CD14-positive monocyte (primary cell): ENCODE data around the gene AKR1C4. TPM values are rescaled to one million over a fixed set of nuclear protein-coding genes. Genes with fewer than 3 reads are reported as not detected.
"Not testable (repeated sequence)": the region's sequence is repeated elsewhere in the genome, so short reads cannot be mapped to it uniquely, and the experiment has no call there.

ENCODE experiments used
- DNase-seq, 3 donors: peaks; one replicate each; pipeline ENCODE4 v3.0.0-alpha.2; 2011 to 2022
- H2AFZ ChIP-seq: 2 replicates; pipeline ENCODE4 v1.6.0; 2012; ENCODE audit warnings: mild to moderate bottlenecking, low read depth, low read length, inconsistent platforms; ENCODE audit not compliant: insufficient read depth, poor library complexity, severe bottlenecking
- H3K27ac ChIP-seq, 2 donors: 1 replicate in 1 of 2; 2 replicates in 1 of 2; pipeline ENCODE4 v1.5.1; 2012 to 2013; ENCODE audit warnings: low read length in 2 of 2, control low read depth in 1 of 2, inconsistent platforms in 1 of 2, low read depth in 1 of 2, mild to moderate bottlenecking in 1 of 2
- H3K27me3 ChIP-seq, 2 donors: one replicate each; pipeline versions ENCODE4 v1.6.0 to v1.6.1; 2011 to 2013; ENCODE audit warnings: low read length in 2 of 2; ENCODE audit not compliant: control insufficient read depth in 2 of 2, insufficient read depth in 2 of 2
- H3K36me3 ChIP-seq, 2 donors: replicated peaks in 1 of 2; 1 replicate in 1 of 2; 2 replicates in 1 of 2; pipeline versions ENCODE4 v1.5.1 to v1.6.1; 2012 to 2013; ENCODE audit warnings: low read length in 2 of 2, control low read depth in 1 of 2, inconsistent platforms in 1 of 2, mild to moderate bottlenecking in 1 of 2; ENCODE audit not compliant: insufficient read depth in 2 of 2, control insufficient read depth in 1 of 2
- H3K4me1 ChIP-seq, 2 donors: 1 replicate in 1 of 2; 2 replicates in 1 of 2; pipeline versions ENCODE4 v1.5.1 to v1.6.1; 2012 to 2013; ENCODE audit warnings: low read length in 2 of 2, control low read depth in 1 of 2, inconsistent platforms in 1 of 2, mild to moderate bottlenecking in 1 of 2, moderate library complexity in 1 of 2; ENCODE audit not compliant: insufficient read depth in 2 of 2, control insufficient read depth in 1 of 2
- H3K4me2 ChIP-seq: replicated peaks from 2 replicates; pipeline ENCODE3; 2012; ENCODE audit warnings: low read length, moderate library complexity, mild to moderate bottlenecking; ENCODE audit not compliant: poor library complexity, severe bottlenecking; ENCODE audit errors: extremely low read depth
- H3K4me3 ChIP-seq, 3 experiments: fragments of 200-600 bp in 1 of 3; sonication (generic) in 1 of 3; replicated peaks in 1 of 3; 1 replicate in 2 of 3; 2 replicates in 1 of 3; pipeline ENCODE4 v1.5.1; 2011 to 2013; ENCODE audit warnings: low read length in 3 of 3, mild to moderate bottlenecking in 3 of 3, control low read depth in 2 of 3, low read depth in 2 of 3, inconsistent platforms in 1 of 3, moderate library complexity in 1 of 3
- H3K79me2 ChIP-seq: 2 replicates; pipeline ENCODE4 v1.6.0; 2012; ENCODE audit warnings: mild to moderate bottlenecking, control low read depth, inconsistent platforms, low read length, moderate library complexity; ENCODE audit not compliant: insufficient read depth
- H3K9ac ChIP-seq: 2 replicates; pipeline ENCODE4 v1.6.0; 2017; ENCODE audit warnings: low read length, mild to moderate bottlenecking; ENCODE audit not compliant: insufficient read depth, poor library complexity, severe bottlenecking
- H3K9me3 ChIP-seq, 2 donors: replicated peaks in 1 of 2; 1 replicate in 1 of 2; 2 replicates in 1 of 2; pipeline versions ENCODE4 v1.5.1 to v1.6.1; 2012 to 2013; ENCODE audit warnings: low read length in 2 of 2, control low read depth in 1 of 2; ENCODE audit not compliant: control insufficient read depth in 1 of 2, insufficient read depth in 1 of 2
- H4K20me1 ChIP-seq: 2 replicates; pipeline ENCODE4 v1.6.0; 2012; ENCODE audit warnings: mild to moderate bottlenecking, low read length, control low read depth, moderate library complexity; ENCODE audit not compliant: insufficient read depth
- H3K27ac Mint-ChIP-seq, 7 donors: one replicate each; pipeline ENCODE4 v1.8.0; 2020; ENCODE audit warnings: mild to moderate bottlenecking in 7 of 7, mixed read lengths in 7 of 7, moderate library complexity in 6 of 7, inconsistent platforms in 2 of 7
- H3K27me3 Mint-ChIP-seq, 3 donors: one replicate each; pipeline ENCODE4 v1.8.0; 2021 to 2022; ENCODE audit warnings: low read depth in 3 of 3, mild to moderate bottlenecking in 3 of 3, mixed read lengths in 3 of 3, moderate library complexity in 3 of 3, inconsistent platforms in 1 of 3
- H3K36me3 Mint-ChIP-seq, 2 donors: one replicate each; pipeline ENCODE4 v1.8.0; 2020; ENCODE audit warnings: mixed read lengths in 2 of 2, inconsistent platforms in 1 of 2, mild to moderate bottlenecking in 1 of 2
- H3K4me1 Mint-ChIP-seq: one replicate; pipeline ENCODE4 v1.8.0; 2020; ENCODE audit warnings: mild to moderate bottlenecking, mixed read lengths
- H3K4me3 Mint-ChIP-seq, 2 donors: one replicate each; pipeline ENCODE4 v1.8.0; 2020; ENCODE audit warnings: mild to moderate bottlenecking in 2 of 2, mixed read lengths in 2 of 2, moderate library complexity in 1 of 2
- H3K9me3 Mint-ChIP-seq, 7 donors: one replicate each; pipeline ENCODE4 v1.8.0; 2020 to 2022; ENCODE audit warnings: mixed read lengths in 7 of 7, mild to moderate bottlenecking in 6 of 7, moderate library complexity in 6 of 7, inconsistent platforms in 2 of 7
- WGBS: methylation state at CpG from one replicate; pipeline ENCODE4 v1.1.5; 2013; ENCODE audit warnings: missing lambda C conversion rate; ENCODE audit not compliant: insufficient coverage; 5-methylcytosine and 5-hydroxymethylcytosine counted together
- intact Hi-C, 2 donors: fragments of 100-400 bp; cut with micrococcal nuclease; formaldehyde crosslinking; loops; one replicate each; pipeline versions ENCODE4 v1.15.0 to v1.15.1; 2023
- polyA plus RNA-seq, 3 donors: library from polyadenylated mRNA; depleted of rRNA in 1 of 3; unstranded in 2 of 3; stranded (reverse) in 1 of 3; fragments of 300-500 nt in 2 of 3; fragments of >200 nt in 1 of 3; fragmentation: Illumina TruSeq in 2 of 3; gene quantifications; 1 replicate in 2 of 3; 2 replicates in 1 of 3; pipeline ENCODE4 v1.2.3, GENCODE V29; 2012 to 2021
- TF ChIP-seq, protein P1 (sequence below): fragments of 200-600 bp; IDR thresholded peaks from one replicate; pipeline ENCODE4 v1.8.0; 2022; ENCODE audit warnings: antibody characterized with exemption, mild to moderate bottlenecking

Gene AKR1C4
- polyA plus RNA-seq, 3 donors: not detected

DNA sequence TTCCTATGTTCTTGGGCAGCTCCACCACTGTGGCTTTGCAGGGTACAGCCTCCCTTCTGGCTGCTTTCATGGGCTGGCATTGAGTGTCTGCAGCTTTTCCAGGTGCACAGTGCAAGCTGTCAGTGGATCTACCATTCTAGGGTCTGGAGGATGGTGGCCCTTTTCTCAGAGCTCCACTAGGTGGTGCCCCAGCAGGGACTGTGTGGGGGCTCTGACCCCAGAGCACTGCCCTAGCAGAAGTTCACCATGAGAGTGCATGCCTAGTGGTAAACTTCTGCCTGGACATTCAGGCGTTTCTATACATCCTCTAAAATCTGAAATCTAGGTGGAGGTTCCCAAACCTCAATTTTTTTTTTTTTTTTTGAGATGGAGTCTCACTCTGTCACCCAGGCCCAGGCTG lies 13.6 kb downstream of the AKR1C4 start:
- intact Hi-C loops, H3K4me2 ChIP-seq, H3K27ac Mint-ChIP-seq, H3K27me3 Mint-ChIP-seq, H2AFZ ChIP-seq, H4K20me1 ChIP-seq, H3K79me2 ChIP-seq, H3K4me3 ChIP-seq, H3K4me3 Mint-ChIP-seq, H3K9me3 ChIP-seq, H3K27me3 ChIP-seq, H3K27ac ChIP-seq, H3K9ac ChIP-seq, H3K36me3 ChIP-seq, H3K4me1 Mint-ChIP-seq, H3K36me3 Mint-ChIP-seq, H3K4me1 ChIP-seq: not testable (repeated sequence)
- H3K9me3 Mint-ChIP-seq: peaks cover 4 to 18% (median 5%) of the 10 kb centered on the region in 7 donors
- DNase-seq: peak in 1 of 3 donors; percentile 2
- WGBS: no CpG with 5 or more reads among the region's 1 CpG

DNA sequence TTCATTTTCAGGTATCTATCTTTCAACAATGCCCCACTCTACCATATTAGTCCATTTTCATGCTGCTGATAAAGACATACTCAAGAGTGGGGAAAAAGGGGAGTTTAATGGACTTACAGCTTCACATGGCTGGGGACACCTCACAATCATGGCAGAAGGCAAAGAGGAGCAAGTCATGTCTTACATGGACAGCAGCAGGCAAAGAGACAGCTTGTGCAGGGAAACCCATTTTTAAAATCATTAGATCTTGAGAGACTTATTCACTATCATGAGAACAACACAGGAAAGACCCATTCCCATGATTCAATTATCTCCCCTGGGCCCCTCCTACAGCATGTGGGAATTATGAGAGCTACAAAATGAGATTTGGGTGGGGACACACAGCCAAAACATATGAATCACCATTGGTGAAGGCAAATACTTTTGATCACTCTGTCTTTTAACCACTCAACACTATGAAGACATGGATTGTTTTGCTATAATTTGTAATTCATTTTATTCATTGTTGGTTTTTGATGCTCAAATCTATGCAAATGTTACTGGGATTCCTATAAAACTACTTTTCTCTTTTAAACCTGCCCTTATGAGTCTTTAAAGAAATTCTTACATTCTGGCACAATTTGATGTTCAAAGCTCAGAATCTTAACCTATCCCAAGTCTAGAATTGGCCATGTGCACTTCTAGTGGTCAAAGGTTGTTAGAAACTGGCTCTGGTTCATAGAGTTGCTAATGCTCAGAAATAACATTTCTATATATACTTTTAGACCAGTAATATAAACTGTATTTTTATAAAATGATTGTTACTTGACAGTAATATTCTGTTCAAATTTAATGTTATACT lies 15.3 kb downstream of the AKR1C4 start:
- Mint-ChIP-seq H3K27ac (no peak overlapping the region), H3K9me3 (peaks cover 5 to 22% (median 6%) of the 10 kb centered on the region in 7 donors), H3K4me1 (no peaks in the 10 kb centered on the region), H3K27me3 (peaks cover 0 to 2% (median 0%) of the 10 kb centered on the region in 3 donors), H3K4me3 (no peak overlapping the region), H3K36me3 (no peaks in the 10 kb centered on the region)
- H3K4me3 ChIP-seq: no peak overlapping the region
- intact Hi-C loops: no loop called here
- DNase-seq: no peak
- no peaks in the 10 kb centered on the region for H3K36me3 ChIP-seq
- no peaks in the 10 kb centered on the region for H3K4me1 ChIP-seq
- no peak overlapping the region for H3K9ac ChIP-seq
- peaks cover 0 to 3% of the 10 kb centered on the region in 2 donors for H3K9me3 ChIP-seq
- TF ChIP-seq, protein P1, sequence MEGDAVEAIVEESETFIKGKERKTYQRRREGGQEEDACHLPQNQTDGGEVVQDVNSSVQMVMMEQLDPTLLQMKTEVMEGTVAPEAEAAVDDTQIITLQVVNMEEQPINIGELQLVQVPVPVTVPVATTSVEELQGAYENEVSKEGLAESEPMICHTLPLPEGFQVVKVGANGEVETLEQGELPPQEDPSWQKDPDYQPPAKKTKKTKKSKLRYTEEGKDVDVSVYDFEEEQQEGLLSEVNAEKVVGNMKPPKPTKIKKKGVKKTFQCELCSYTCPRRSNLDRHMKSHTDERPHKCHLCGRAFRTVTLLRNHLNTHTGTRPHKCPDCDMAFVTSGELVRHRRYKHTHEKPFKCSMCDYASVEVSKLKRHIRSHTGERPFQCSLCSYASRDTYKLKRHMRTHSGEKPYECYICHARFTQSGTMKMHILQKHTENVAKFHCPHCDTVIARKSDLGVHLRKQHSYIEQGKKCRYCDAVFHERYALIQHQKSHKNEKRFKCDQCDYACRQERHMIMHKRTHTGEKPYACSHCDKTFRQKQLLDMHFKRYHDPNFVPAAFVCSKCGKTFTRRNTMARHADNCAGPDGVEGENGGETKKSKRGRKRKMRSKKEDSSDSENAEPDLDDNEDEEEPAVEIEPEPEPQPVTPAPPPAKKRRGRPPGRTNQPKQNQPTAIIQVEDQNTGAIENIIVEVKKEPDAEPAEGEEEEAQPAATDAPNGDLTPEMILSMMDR: no peak
- H3K27ac ChIP-seq: no peak overlapping the region
- no peak overlapping the region for H3K4me2 ChIP-seq
- no peaks in the 10 kb centered on the region for H3K27me3 ChIP-seq
- H4K20me1 ChIP-seq: no peaks in the 10 kb centered on the region
- H2AFZ ChIP-seq: no peak overlapping the region
- H3K79me2 ChIP-seq: no peaks in the 10 kb centered on the region
